ENCODE measurements around the gene SYT12. TPM values are rescaled to one million over a fixed set of nuclear protein-coding genes. Genes with fewer than 3 reads are reported as not detected.

SYT12 gene
- total RNA-seq, 1 experiment from 2014 or later, result 1.9 TPM

DNA sequence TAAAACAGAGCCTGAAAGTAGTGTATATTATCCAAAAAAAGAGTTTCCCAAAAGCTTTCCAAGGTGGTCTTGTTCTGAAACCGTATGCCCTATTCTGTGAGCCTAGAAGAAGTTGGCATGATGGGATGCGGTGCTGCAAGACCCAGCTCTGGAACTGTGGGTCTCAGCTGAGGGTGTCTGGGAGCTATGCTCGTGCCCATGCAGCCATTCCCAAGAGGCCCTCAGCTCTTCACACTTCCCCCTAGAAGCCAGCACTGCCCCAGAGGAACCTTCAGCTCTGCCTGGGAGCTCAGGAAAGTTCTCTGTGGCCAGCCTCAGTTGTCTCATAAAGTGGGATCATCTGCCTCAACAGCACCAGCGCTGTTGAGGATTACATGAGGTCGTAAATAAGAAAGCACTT, 6.4 kb upstream of the SYT12 start:
- H3K4me3 Mint-ChIP-seq, result no peak overlapping the region
- H4K5ac ChIP-seq (ENCODE audit: insufficient read length, low read depth, low read length), result no peak overlapping the region
- no peak overlapping the region for H3K23ac ChIP-seq (ENCODE audit: insufficient read length, low read depth, low read length)
- DNase-seq, result no peak
- H3K4me1 ChIP-seq (ENCODE audit: insufficient read depth, low read length), result no peaks in the 10 kb centered on the region
- no peak overlapping the region for H2BK12ac ChIP-seq (ENCODE audit: insufficient read length, low read depth, low read length)
- H2BK20ac ChIP-seq (ENCODE audit: low read depth, low read length, poor library complexity, severe bottlenecking), result no peak overlapping the region
- no peak overlapping the region for H4K91ac ChIP-seq (ENCODE audit: insufficient read length, low read depth, low read length)
- H3K23me2 ChIP-seq (ENCODE audit: insufficient read length, low read depth, low read length, poor library complexity, severe bottlenecking), result no peaks in the 10 kb centered on the region
- TF ChIP-seq, protein P1, sequence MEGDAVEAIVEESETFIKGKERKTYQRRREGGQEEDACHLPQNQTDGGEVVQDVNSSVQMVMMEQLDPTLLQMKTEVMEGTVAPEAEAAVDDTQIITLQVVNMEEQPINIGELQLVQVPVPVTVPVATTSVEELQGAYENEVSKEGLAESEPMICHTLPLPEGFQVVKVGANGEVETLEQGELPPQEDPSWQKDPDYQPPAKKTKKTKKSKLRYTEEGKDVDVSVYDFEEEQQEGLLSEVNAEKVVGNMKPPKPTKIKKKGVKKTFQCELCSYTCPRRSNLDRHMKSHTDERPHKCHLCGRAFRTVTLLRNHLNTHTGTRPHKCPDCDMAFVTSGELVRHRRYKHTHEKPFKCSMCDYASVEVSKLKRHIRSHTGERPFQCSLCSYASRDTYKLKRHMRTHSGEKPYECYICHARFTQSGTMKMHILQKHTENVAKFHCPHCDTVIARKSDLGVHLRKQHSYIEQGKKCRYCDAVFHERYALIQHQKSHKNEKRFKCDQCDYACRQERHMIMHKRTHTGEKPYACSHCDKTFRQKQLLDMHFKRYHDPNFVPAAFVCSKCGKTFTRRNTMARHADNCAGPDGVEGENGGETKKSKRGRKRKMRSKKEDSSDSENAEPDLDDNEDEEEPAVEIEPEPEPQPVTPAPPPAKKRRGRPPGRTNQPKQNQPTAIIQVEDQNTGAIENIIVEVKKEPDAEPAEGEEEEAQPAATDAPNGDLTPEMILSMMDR (conservative IDR thresholded peaks at IDR 0.05), result no peak
- H3K18ac ChIP-seq (ENCODE audit: insufficient read length, low read depth, low read length), result no peak overlapping the region
- H3K56ac ChIP-seq (ENCODE audit: insufficient read length, low read depth, low read length), result no peak overlapping the region
- H3K9me3 Mint-ChIP-seq, result no peaks in the 10 kb centered on the region
- H3K79me1 ChIP-seq (ENCODE audit: insufficient read depth, low read depth, low read length, poor library complexity, severe bottlenecking), result no peaks in the 10 kb centered on the region
- peaks cover 7% of the 10 kb centered on the region for H3K27me3 Mint-ChIP-seq (ENCODE audit: low read depth)
- peaks cover 0 to 14% (median 0%) of the 10 kb centered on the region in 3 experiments; a peak in 4 of 7 replicates for H3K36me3 Mint-ChIP-seq (ENCODE audit: insufficient read depth in 1 of 3, low read depth in 3 of 3)
- no peak overlapping the region for H3K9ac ChIP-seq (ENCODE audit: extremely low read depth, insufficient read length, low read length)
- WGBS (ENCODE audit: extremely low coverage, insufficient read length, low lambda C conversion rate), result no CpG with 5 or more reads among the region's 5 CpGs
- no peak overlapping the region for H2AK5ac ChIP-seq (ENCODE audit: insufficient read length, low read length)
- H4K8ac ChIP-seq (replicated peaks; ENCODE audit: insufficient read length, low read depth, low read length), result no peak overlapping the region
- no peaks in the 10 kb centered on the region for H3K9me3 ChIP-seq (ENCODE audit: control insufficient read depth, low read depth, low read length)
- H3K27me3 ChIP-seq (ENCODE audit: insufficient read depth, low read length), result no peaks in the 10 kb centered on the region
- H3K14ac ChIP-seq (ENCODE audit: insufficient read depth, low read length), result no peak overlapping the region
- no peaks in the 10 kb centered on the region for H4K20me1 ChIP-seq (ENCODE audit: control insufficient read depth, insufficient read depth, insufficient read length)
- no peak overlapping the region for H3K27ac Mint-ChIP-seq
- no peak overlapping the region for H3T11ph ChIP-seq (ENCODE audit: low read length)
- H3K79me2 ChIP-seq (ENCODE audit: insufficient read depth, low read length), result no peaks in the 10 kb centered on the region
- no peak overlapping the region for H2BK120ac ChIP-seq (ENCODE audit: low read depth, low read length, poor library complexity, severe bottlenecking)
- H2BK15ac ChIP-seq (ENCODE audit: low read depth, low read length), result no peak overlapping the region; the same call in 1 of the 2 replicates
- H3K4me2 ChIP-seq (ENCODE audit: insufficient read depth, insufficient read length, low read length), result no peak overlapping the region
- H3K4me1 Mint-ChIP-seq, result peaks cover 12 to 14% of the 10 kb centered on the region in 2 experiments
- no peak overlapping the region for H2AFZ ChIP-seq (ENCODE audit: low read length)
- H2BK5ac ChIP-seq (ENCODE audit: insufficient read length, low read length), result no peak overlapping the region
- no peak overlapping the region for H3K4ac ChIP-seq (ENCODE audit: low read depth, low read length)
- H3K27ac ChIP-seq (ENCODE audit: insufficient read length, low read depth, low read length), result no peak overlapping the region
